ENCODE measurements around the gene BARX2.

- TF ChIP-seq, protein P1, sequence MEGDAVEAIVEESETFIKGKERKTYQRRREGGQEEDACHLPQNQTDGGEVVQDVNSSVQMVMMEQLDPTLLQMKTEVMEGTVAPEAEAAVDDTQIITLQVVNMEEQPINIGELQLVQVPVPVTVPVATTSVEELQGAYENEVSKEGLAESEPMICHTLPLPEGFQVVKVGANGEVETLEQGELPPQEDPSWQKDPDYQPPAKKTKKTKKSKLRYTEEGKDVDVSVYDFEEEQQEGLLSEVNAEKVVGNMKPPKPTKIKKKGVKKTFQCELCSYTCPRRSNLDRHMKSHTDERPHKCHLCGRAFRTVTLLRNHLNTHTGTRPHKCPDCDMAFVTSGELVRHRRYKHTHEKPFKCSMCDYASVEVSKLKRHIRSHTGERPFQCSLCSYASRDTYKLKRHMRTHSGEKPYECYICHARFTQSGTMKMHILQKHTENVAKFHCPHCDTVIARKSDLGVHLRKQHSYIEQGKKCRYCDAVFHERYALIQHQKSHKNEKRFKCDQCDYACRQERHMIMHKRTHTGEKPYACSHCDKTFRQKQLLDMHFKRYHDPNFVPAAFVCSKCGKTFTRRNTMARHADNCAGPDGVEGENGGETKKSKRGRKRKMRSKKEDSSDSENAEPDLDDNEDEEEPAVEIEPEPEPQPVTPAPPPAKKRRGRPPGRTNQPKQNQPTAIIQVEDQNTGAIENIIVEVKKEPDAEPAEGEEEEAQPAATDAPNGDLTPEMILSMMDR (IDR thresholded peaks at IDR 0.05; ENCODE audit: borderline replicate concordance, extremely low read depth, low read length, poor library complexity, severe bottlenecking): no peak
- TF ChIP-seq EZH2 (IDR thresholded peaks at IDR 0.05; ENCODE audit: borderline replicate concordance, low read depth, low read length, severe bottlenecking): no peak
Observed at GRCh38 chr11:129374081-129374992, 1.3 kb upstream of the BARX2 start.
